Right renal cortex interstitium (tissue), 3 donors: ENCODE measurements around the gene GBF1. TPM values are rescaled to one million over a fixed set of nuclear protein-coding genes. Genes with fewer than 3 reads are reported as not detected.
A peak's percentile ranks its signal among the peaks of the same experiment; 100 is the strongest.

Source experiments
- DNase-seq, 3 donors: peaks; one replicate each; pipeline ENCODE4 v3.0.0-alpha.2; 2013; ENCODE audit warnings: low read depth in 3 of 3, low spot score in 2 of 3
- polyA plus RNA-seq, 3 donors: library from polyadenylated mRNA; unstranded; fragments of 120-200 nt; gene quantifications; one replicate each; pipeline ENCODE4 v1.2.1, GENCODE V29; 2013; ENCODE audit not compliant: insufficient read length in 3 of 3

The GBF1 gene
- polyA plus RNA-seq, 3 donors = 40.5 to 44.7 (median 42.3) TPM

DNA sequence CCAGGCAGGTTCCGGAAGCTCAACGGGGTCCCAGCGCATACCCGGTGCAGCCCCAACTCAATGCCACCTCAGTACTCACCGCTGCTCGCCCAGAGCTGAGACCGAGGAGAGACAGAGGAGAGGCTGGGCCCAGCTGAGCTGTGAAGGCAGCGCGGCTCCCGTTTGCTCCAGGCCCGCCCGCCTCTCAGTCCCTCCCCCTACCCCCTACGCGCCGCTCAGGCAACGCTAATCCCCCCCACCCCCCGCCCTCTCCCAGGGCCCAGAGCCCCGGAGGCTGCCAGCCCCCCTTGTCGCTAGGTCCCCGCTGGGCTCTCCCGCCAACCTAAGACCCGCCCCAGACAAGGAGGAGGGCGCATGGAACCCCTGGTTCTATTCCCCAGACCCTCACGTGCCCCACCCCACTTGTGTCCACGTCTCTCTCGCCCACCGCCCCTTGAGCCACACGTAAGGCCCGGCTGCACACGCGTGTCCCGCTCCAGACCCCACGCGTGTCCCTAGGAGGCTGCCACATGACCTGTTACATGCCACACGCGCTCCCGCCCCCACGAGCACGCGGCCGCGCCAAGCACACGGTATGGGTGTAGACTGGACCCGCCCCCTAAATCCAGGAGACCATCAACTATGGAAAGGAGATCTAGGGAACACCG is 173.4 kb downstream of the GBF1 start, which contains the start of gene PSD:
TSS of gene PSD (minus strand) at position 164 of the 647 bp plus-strand sequence. CDS start 1,747 bp downstream, outside the sequence.
- no peak for DNase-seq

- no peak for DNase-seq
Measured at GRCh38 chr10:102419269-102420180, 174.2 kb downstream of the GBF1 start.

DNA sequence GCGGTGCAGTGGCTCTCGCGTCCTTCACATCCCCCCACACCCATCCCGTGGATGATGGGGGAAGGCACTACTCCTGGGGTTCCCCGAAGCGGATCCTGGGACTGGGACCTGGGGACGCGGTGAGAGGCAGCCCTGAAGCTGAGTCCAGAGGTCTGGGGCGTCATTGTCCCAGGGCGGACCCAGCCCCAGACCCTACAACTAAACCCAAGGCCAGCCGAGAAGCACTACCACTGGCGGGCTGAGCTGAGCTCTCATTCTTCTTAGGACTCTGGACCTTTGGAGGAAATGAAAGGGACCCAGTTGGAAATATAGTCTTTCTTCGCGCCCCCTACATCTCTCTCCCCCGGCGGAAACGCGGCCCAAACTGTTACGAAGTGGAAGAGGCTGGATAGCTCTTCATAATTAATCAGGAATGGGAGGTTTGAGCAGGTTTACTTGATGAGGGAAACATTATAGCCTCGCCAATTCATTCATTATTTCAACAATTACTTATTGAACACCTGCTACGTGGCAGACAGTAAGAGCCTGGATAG is 174.9 kb downstream of the GBF1 start:
- no peak for DNase-seq

DNA sequence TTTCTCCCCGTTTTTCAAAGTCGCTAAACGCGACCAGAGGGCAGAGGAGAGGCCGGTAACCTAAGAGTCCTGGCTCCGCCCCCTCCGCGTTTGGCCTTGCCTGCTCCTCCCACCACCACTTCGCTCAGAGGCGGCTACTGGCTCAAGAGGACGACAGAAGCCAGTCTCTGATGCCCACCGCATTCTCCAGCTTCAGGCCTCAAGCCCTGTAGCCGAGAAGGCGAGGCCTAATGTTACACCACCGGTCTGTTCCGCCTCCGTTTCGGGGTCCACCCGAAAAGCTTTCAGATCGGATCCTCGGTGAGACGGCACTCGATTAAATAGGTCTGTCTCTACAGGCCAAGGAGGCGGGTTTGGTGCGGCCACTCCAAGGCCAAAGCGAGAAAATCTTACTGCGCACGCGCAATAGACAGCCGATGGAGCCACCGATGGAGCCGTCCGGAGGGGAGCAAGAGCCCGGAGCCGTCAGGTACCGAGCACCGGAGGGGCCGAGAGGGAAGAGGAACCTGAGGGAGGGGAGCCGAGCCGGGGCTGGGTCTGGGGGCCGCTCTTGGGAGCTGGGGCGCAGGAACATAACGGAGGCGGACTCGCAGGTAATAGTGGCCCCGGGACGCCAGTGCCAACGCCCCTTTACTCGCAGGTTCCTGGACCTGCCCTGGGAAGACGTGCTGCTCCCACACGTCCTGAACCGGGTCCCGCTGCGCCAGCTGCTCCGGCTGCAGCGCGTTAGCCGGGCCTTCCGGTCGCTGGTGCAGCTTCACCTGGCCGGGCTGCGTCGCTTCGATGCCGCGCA is 175.6 kb downstream of the GBF1 start, which contains the start of gene FBXL15:
TSS of gene FBXL15 (plus strand) at position 123 of the 793 bp plus-strand sequence. CDS start at position 417, 294 bp downstream.
- peak; percentile 97 for DNase-seq

GRCh38 chr10:102421507-102421756 is 176.1 kb downstream of the GBF1 start:
- DNase-seq = no peak

GRCh38 chr10:102421757-102422512 is 176.6 kb downstream of the GBF1 start:
- no peak for DNase-seq

GRCh38 chr10:102422545-102423129 is 177.3 kb downstream of the GBF1 start:
- DNase-seq = no peak

DNA sequence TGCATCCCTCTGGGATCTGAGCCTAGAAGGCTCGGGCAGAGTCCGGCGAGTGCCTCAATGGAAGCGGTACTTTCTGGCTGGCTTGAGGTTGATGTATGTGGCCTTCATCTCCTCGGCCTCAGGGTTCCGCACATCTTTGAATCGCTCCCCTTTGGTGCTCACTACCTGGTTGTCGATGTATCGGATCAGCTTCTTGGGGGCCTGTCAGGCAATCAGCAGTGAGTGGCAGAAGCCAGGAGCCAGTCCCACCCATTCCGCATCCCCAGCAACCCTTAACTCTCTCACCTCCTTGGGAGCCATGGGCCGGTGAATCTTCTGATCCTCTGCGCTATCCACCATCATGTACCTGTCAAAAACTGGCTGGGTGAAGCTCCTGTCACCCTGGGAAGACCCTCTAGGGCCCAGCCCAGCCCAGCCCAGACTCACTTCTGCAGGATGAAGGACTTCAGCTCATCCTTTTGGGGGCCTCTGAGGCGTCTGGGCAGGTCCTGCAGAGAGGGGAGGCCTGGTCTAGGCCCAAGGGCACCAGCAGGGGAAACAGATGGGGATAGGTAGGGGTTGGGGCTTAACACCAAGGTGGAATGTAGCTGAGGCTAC is 178.1 kb downstream of the GBF1 start:
- no peak for DNase-seq

DNA sequence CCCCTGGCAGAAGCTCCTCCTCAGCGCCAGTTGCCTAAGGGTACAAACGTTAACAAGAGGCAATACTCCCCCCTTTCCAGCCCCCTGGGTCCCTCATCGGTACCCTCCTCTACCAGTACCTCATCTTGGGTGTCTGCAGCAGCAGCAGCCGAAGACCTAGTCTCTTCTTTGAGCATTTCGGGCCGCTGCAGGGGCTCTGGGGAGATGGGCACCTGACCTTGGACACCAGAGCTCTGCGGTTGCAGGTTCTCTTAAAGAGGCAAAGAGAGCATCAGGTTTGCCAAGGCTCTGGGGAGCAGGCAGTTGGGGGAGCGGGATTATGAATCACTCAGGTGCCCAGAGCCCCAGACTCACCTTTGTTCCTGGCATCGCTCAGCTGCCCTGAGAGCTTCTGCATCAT is 178.8 kb downstream of the GBF1 start:
- no peak for DNase-seq

DNA sequence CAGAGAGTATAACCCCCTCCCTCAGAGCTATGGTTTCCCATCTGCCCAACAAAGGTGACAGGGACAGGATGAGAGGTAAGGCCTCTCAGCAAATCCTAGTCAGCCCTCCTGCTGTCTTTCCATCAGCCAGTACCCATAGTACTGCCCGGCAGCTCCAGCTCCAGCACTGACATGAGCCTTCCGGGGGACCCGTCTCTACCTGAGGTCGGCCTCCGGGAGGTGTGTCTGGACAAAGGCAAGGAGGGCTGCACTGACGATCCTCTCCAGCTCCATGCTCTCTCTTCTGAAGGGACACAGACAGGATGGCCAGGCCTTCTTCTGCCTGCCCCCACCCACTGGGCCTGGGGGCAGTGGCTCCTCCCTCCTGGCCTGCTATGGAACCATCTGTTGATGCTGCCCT is 179.6 kb downstream of the GBF1 start:
- no peak for DNase-seq

GRCh38 chr10:102425444-102425843 is 180.1 kb downstream of the GBF1 start:
- no peak for DNase-seq

- DNase-seq = no peak
Measured at GRCh38 chr10:102426803-102427287, 181.5 kb downstream of the GBF1 start.

- DNase-seq = no peak
Measured at GRCh38 chr10:102429468-102429867, 184.1 kb downstream of the GBF1 start.

GRCh38 chr10:102431452-102432124 is 186.3 kb downstream of the GBF1 start:
- no peak for DNase-seq

Other genes with a start within 250 kb of the GBF1 start
- 10 to 100 TPM; 19.1 to 20.6 (median 20.1) TPM for gene ARMH3, start 189.4 kb upstream of the GBF1 start, polyA plus RNA-seq
- 10 to 100 TPM; 10.0 to 12.5 (median 11.2) TPM for gene HPS6, start 180.2 kb upstream of the GBF1 start, polyA plus RNA-seq
- gene LDB1, start 125.2 kb upstream of the GBF1 start, polyA plus RNA-seq = 100 to 1,000 TPM; 103 to 110 (median 107) TPM
- gene PPRC1, start 112.5 kb upstream of the GBF1 start, polyA plus RNA-seq = 10 to 100 TPM; 30.0 to 31.6 (median 31.1) TPM
- 10 to 100 TPM; 95.4 to 99.8 (median 99.0) TPM for gene NOLC1, start 93.1 kb upstream of the GBF1 start, polyA plus RNA-seq
- gene ELOVL3, start 19.2 kb upstream of the GBF1 start, polyA plus RNA-seq = 1 to 10 TPM; 2.8 to 3.2 (median 3.2) TPM
- under 1 TPM; 0.51 to 0.64 (median 0.53) TPM for gene PITX3, start 4.0 kb upstream of the GBF1 start, polyA plus RNA-seq
- 10 to 100 TPM; 15.7 to 17.4 (median 16.8) TPM for gene NFKB2, start 150.2 kb downstream of the GBF1 start, polyA plus RNA-seq
- gene PSD, start 173.3 kb downstream of the GBF1 start, polyA plus RNA-seq = 1 to 10 TPM; 6.9 to 9.1 (median 7.8) TPM
- gene FBXL15, start 175.3 kb downstream of the GBF1 start, polyA plus RNA-seq = 1 to 10 TPM; 5.9 to 8.0 (median 5.9) TPM
- 10 to 100 TPM; 72.0 to 78.2 (median 72.9) TPM for gene CUEDC2, start 187.0 kb downstream of the GBF1 start, polyA plus RNA-seq
- gene C10orf95, start 206.0 kb downstream of the GBF1 start, polyA plus RNA-seq = under 1 TPM; 0.57 to 0.62 (median 0.58) TPM